Measurements from ENCODE around the gene EZH2.

GRCh38 chr7:148787571-148788295 lies 96.4 kb downstream of the EZH2 start:
- TF ChIP-seq CTCF (conservative IDR thresholded peaks at IDR 0.05; ENCODE audit: low read depth, low read length) (no peak), MXI1 (IDR thresholded peaks at IDR 0.05; ENCODE audit: borderline replicate concordance, low read depth, low read length) (no peak), FOS (IDR thresholded peaks at IDR 0.05; ENCODE audit: low read depth, low read length) (no peak), RAD21 (IDR thresholded peaks at IDR 0.05; ENCODE audit: low read length) (no peak), BHLHE40 (IDR thresholded peaks at IDR 0.05; ENCODE audit: low read depth, low read length) (no peak), POLR2A (IDR thresholded peaks at IDR 0.05; ENCODE audit: low read depth, low read length) (no peak), MAZ (IDR thresholded peaks at IDR 0.05; ENCODE audit: borderline replicate concordance, low read depth, low read length) (no peak)
